HG03520 (cell line): ENCODE measurements around the gene CRYAA.
A peak's percentile ranks its signal among the peaks of the same experiment; 100 is the strongest.
"Not testable (repeated sequence)": the region's sequence is repeated elsewhere in the genome, so short reads cannot be mapped to it uniquely, and the experiment has no call there.

Experiments
- ATAC-seq: cut with Tn5 transposase; IDR thresholded peaks from one replicate; pipeline ENCODE4 v1.9.1; 2021; ENCODE audit warnings: mild to moderate bottlenecking, moderate library complexity; ENCODE audit not compliant: unreplicated experiment

CRYAA gene

DNA sequence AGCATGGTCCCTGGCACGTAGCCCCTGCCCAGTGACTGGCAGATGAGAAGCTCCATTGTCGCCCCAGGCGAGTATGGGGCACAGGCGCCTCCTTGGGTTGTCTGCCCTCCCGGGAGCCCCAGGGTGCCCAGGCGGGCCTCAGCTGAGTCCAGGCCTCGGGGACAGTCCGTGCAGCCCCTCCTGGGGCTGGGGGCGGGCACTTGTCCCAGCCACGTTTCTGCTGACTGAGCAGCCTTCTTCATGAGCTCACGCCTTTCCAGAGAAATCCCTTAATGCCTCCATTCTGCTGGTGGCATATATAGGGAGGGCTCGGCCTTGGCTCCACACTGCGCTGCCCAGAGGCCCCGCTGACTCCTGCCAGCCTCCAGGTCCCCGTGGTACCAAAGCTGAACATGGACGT lies at the start of gene CRYAA:
TSS of gene CRYAA (plus strand) at position 301 of the 400 bp plus-strand sequence. CDS start at position 393, 92 bp downstream.
- ATAC-seq, result not testable (repeated sequence)

DNA sequence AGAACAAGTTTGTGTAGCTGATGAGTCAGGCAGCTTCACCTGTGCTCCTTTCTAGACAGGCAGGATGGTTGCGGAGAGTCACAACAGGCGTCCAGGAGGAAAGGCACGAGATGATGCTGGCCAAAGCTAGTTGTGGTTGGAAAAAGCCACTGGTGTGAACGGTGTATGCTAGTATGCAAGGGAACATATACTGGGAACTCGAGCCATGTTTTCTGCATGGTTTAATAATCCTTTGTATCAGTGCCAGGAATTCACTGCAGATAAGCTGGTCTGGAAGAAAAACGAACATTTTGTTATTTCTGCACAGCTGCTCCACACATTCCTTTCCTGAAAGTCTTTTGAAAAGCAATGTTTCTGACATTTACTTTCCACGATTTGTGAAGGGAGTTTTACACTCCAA lies 38.7 kb upstream of the CRYAA start:
- not testable (repeated sequence) for ATAC-seq

DNA sequence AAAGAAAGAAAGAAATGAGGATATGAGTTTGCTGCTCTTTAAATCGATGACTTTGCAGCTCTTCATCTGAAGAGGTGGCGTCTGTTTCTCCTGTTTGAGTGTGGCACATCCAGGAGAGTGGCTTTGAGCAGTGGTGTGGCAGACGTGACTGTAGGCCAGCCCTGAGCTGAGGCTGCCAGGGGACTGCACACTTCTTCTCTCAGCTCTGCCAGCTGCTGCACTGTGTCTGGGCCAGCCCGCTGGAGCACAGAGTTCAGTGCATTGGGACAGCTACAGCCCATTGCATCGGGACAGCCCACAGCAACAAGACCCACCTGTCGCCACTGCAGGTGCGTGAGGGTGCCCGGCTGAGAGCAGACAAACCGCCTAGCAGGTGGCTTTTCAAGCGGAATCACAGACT lies 34.3 kb upstream of the CRYAA start:
- ATAC-seq, result not testable (repeated sequence)

DNA sequence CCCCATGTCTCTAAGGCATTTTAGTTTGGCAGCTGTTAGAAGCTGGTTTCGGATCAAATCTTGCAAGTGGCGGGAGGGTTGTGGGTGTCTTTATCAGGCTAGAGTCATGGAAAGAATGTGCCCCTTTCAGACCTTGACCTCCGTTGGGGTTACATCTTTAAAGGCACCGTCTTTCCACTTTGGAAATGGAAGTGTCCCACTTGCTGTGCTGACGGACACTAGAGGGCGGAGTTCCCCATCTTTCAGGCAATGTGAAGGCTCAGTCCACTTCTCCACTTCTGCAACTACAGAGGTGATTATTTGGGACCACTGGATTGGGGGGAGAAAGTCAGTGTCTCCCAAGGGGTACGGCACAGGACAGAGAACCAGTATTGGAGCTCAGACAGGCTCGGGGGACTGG lies 29.9 kb upstream of the CRYAA start:
- ATAC-seq, result not testable (repeated sequence)

DNA sequence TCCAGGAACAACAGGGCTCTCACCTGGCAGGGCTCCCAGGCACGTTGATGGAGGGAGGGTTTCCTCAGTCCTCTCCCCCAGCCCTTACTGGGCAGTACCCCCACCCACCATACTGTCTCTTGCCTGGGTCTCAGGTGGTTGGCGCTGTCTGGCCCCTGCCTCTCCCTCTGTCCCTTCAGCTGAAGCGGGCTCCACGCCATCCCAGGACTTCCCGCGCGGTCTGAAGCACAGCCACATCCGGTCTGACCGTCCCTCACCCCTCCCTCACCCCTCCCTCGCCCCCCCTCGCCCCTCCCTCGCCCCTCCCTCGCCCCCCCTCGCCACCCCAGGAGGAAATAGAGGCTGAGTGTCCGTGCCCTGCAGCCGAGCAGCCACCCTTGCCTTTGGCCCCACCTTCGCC lies 27.4 kb upstream of the CRYAA start:
- not testable (repeated sequence) for ATAC-seq

GRCh38 chr21:43146637-43147036 lies 22.2 kb upstream of the CRYAA start:
- ATAC-seq, result not testable (repeated sequence)

GRCh38 chr21:43147999-43148398 lies 20.8 kb upstream of the CRYAA start:
- not testable (repeated sequence) for ATAC-seq

- not testable (repeated sequence) for ATAC-seq
Observed at GRCh38 chr21:43149344-43149743, 19.5 kb upstream of the CRYAA start.

DNA sequence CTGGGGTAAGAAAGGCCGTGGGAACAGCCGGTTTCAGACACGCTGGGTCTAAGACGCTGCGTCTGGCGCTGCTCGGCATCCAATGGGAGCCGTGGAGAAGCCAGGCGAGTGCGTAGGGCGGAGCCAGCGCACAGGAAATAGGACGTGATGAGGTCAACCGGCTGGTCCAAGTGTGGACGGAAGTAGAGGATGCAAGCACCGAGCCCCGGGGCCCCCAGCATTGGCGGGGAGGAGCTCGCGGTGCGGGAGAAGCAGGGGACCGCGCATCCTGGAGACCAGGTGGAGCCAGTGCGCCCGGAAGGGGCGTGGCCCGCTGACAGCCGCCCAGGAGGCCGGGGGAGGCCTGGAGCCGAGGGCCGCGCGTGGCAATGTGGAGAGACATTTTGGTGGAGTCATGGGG lies 15.2 kb upstream of the CRYAA start:
- ATAC-seq, result not testable (repeated sequence)

GRCh38 chr21:43159279-43160175 lies 9.3 kb upstream of the CRYAA start:
- not testable (repeated sequence) for ATAC-seq

GRCh38 chr21:43161826-43162707 lies 6.7 kb upstream of the CRYAA start:
- ATAC-seq, result not testable (repeated sequence)

DNA sequence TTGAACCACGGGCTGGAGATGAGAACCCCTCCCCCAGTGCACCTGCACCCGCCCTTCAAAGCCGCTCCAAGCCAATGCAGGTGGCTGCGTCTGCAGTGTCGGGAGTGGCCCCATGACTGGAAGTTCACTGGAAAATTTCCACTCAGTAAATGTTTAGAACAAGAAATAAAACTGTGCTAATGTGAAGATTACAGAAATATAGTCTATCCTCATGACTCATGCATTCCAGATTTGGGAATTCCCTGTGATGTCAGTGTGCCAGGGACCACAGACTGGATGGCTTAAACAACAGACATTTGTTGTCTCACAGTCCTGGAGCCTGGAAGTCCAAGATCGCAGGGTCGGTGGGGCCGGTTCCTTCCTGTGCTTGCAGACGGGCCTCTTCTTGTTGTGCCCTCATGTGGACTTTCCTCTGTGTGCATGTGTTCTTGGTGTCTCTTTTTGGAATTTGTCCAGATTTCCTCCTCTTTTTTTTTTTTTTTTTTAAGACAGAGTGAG lies 6.1 kb upstream of the CRYAA start:
- not testable (repeated sequence) for ATAC-seq

DNA sequence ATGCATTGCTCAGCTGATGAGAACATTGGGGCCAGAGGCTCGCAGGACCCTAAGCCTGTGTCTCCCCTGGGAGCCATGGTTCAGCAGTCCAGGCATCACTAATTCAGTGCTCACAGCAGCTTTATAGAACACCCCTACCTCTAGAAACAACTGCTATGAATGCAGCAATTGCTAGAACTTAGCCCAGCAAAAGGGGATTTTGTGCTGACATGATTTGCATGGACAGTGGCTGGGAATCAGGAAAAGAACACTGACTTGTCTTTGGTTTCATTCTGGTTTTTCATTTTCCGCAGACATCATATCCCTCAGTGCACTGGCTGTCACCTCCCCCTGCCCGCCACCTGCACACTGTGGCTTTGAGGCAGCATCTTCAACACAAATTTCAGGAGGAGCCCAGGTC lies 4.0 kb upstream of the CRYAA start:
- not testable (repeated sequence) for ATAC-seq

- not testable (repeated sequence) for ATAC-seq
Observed at GRCh38 chr21:43165734-43166133, 3.1 kb upstream of the CRYAA start.

- ATAC-seq, result not testable (repeated sequence)
Observed at GRCh38 chr21:43169230-43169886, 550 bp downstream of the CRYAA start.

DNA sequence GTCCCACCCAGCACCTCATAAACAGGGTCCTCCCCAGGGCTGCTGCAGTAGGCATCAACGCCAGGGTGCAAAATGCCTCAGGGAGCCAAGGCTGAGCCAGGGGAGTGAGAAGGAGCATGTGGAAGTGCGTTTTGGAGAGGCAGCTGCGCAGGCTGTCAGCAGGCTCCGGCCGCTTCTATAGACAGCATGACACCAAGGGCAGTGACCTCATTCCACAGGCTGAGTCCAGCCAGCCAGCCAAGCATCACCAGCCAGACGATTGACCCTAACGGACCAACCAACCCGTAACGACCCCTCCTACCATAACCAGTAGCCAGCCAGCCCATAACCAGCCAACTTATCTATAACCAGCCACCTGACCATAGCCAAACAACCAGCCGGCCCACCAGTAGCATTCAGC lies 1.1 kb downstream of the CRYAA start:
- ATAC-seq, result not testable (repeated sequence)

DNA sequence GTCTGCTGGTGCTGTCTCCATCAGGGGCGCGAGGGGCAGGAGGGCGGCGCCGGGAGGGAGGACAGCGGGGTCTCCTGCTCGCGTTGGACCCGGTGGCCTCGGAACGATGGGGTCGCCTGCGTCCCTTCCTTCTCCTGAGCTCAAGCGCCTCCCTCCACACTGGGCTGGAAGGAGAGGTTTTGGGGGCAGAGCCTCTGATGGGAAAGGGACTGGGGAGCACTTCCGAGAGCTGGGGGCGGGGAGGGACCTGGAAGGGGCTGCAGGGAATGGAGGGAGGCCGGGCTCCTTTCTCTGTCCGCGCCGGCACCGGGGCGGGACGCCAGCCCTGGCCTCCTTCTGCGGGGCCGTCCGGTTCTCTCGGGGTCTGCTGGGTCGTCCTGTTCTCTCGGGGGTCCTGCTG lies 4.0 kb downstream of the CRYAA start:
- not testable (repeated sequence) for ATAC-seq

DNA sequence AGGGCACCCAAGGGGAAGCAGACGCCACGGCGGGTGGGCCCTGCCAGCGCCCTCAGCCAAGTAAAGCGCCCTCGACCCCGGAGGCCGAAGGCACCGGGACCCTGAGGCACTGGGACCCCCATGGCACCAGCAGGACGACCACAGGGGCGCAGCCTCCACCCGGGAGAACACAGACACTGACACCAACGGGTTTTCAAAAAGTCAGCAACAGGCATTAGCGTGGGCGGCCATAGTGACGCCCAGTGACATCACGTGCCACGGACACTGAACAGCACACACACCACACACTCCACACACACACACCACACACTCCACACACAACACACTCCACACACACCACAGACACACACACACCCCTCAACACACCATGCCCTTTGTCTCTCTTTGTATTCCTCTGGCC lies 4.6 kb downstream of the CRYAA start:
- ATAC-seq, result not testable (repeated sequence)

GRCh38 chr21:43173930-43174329 lies 5.1 kb downstream of the CRYAA start:
- not testable (repeated sequence) for ATAC-seq

DNA sequence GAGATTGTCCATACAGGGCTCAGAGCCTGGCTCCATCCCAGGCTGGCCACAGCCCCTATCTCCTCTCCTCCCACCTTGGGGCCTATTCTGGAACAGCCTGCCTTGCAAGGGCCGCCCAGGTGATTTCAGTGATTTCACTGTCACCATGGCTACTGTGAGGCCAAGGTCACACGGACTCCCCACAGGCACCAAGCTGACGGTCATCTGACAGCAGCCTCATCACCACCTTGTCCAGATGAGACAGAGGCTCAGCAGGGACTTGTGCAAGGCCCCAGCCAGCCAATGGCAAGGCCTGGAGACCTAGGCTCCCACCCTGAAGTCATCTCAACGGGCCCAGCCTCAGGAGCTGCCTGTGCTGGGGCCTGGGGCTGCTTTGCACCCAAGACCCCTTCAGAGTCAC lies 6.2 kb downstream of the CRYAA start:
- not testable (repeated sequence) for ATAC-seq

DNA sequence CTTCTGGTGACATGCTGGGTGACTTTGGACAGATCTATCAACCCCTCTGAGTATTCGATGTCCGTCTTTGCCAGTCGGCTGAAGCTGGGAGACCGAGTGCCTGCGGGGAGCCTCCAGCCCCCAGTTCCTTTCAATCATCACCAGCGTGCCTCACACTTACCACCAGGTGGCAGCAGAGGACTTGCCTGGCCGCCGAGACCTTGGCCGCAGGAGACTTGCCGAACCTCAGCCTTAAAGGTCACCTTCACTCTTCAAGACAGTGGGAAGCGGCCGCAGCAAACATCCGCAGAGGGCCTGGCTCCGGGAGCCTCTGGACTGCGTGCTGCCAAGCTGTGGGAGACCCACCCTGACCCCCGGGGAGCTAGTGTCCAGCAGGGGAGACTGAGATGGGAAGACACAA lies 7.8 kb downstream of the CRYAA start:
- peak; percentile 40 for ATAC-seq
